GM12892 (cell line): ENCODE data around the gene DMBX1.

Experiments
- DNase-seq: peaks from one replicate; pipeline ENCODE4 v3.0.0; 2011; ENCODE audit not compliant: insufficient read length
- FAIRE-seq: peaks from 2 replicates; lab custom pipeline; 2011; peaks lifted over from hg19 to GRCh38; lab: Jason Lieb, UNC
- POLR2A ChIP-seq: IDR thresholded peaks from 2 replicates; pipeline ENCODE4 v1.6.1; 2011; ENCODE audit warnings: low read depth, low read length, control low read depth
- POLR2AphosphoS5 ChIP-seq: IDR thresholded peaks from 2 replicates; pipeline ENCODE4 v1.6.1; 2011; ENCODE audit warnings: low read depth, low read length, control low read depth
- TAF1 ChIP-seq: IDR thresholded peaks from 2 replicates; pipeline ENCODE4 v1.6.1; 2011; ENCODE audit warnings: low read depth, mild to moderate bottlenecking, control low read depth, low read length, borderline replicate concordance

DMBX1 gene

GRCh38 chr1:46451948-46452930 is 37.4 kb upstream of the DMBX1 start:
- no peak for DNase-seq
- TF ChIP-seq POLR2A (no peak), TAF1 (no peak), POLR2AphosphoS5 (no peak)
- no peak for FAIRE-seq

DNA sequence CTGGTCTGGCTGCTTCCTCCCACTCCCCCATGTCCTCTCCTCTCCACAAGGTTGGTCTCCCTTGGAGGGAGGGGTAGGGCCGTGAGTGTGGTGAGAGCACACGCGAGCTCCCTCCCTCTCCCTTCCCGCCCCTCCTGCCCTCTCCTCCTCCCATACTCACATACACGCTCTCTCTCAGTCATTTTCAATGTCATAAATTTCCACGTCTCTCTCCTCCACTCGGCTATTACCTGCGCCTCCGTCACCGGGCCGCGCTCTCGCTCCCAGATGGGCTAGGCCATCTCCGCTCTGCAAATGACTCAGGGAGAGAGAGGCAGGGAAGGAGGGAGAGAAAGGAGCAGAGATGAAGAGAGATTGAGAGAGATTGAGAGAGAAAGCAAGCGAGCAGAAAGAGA is 36.7 kb upstream of the DMBX1 start:
- DNase-seq (no peak), FAIRE-seq (no peak)
- no peak for TF ChIP-seq TAF1
- no peak for TF ChIP-seq POLR2A
- no peak for TF ChIP-seq POLR2AphosphoS5

GRCh38 chr1:46453449-46453848 is 36.2 kb upstream of the DMBX1 start:
- DNase-seq (no peak), FAIRE-seq (no peak)
- no peak for TF ChIP-seq POLR2AphosphoS5
- TF ChIP-seq TAF1, result no peak
- no peak for TF ChIP-seq POLR2A

GRCh38 chr1:46455951-46456350 is 33.7 kb upstream of the DMBX1 start:
- no peak for FAIRE-seq
- TF ChIP-seq POLR2AphosphoS5, result no peak
- DNase-seq, result no peak

- TF ChIP-seq POLR2AphosphoS5 (no peak), POLR2A (no peak), TAF1 (no peak)
- DNase-seq (no peak), FAIRE-seq (no peak)
Observed at GRCh38 chr1:46456411-46456963, 33.1 kb upstream of the DMBX1 start.

DNA sequence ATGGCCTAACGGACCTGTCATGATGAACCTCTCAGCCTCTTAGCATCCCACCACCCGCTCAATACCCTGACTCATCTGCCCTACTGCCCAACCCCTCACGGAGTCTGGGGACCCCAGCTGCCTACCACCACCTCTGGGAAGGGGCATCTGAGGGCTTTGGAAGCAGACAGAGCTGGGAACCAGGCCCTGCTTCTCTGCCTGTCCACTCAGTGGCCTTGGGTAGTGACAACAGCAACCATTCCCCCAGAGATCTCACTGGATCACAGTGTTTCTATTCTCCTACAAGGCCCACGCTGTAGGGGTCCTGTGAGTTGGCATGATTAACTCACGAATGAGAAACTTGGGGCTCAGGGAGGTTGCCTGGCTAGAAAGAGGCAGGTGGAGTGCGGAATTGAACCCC is 32.5 kb upstream of the DMBX1 start:
- TF ChIP-seq POLR2AphosphoS5 (no peak), TAF1 (no peak), POLR2A (no peak)
- no peak for FAIRE-seq
- DNase-seq, result no peak

DNA sequence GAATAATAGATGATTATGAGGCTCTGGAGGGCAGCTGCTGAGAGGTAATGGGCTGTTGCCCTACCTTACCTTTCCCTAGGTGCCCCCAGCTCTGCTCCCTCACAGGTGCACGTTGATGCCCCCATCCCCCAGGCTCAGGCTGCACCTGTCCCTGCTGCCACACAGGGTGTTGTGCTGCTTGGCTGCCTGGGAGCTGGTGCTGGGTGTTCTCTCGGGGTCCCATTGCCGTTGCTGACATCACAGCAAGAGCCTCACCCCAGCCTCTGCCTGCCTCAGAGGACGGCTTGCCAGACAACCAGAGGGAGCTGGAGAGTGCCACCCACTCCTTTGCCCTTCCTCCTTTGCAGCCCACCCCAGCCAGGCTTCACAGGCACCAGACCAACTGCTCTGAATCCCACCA is 31.4 kb upstream of the DMBX1 start:
- TF ChIP-seq TAF1 (no peak), POLR2AphosphoS5 (no peak), POLR2A (no peak)
- DNase-seq (no peak), FAIRE-seq (no peak)

DNA sequence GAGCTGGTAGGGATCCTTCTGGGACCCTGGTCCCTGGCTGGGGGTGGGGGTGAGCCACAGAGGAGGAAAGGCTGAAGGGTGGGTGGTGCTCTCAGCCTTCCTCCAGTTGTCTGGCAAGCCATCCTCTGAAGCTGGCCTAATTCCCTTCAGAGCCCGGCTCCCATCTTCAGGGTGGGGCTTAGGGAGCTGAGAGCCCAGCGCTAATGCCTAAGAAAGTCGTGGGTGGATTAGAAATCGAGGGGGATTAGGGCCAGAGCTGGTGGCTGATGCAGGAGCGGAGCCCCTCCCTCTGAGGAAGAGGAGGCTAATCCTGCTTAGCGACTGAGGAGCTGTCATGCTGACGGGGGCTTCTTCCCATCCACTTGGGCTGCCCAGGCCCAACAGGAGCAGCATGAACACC is 30.8 kb upstream of the DMBX1 start:
- TF ChIP-seq POLR2A (no peak), POLR2AphosphoS5 (no peak), TAF1 (no peak)
- no peak for DNase-seq
- no peak for FAIRE-seq

DNA sequence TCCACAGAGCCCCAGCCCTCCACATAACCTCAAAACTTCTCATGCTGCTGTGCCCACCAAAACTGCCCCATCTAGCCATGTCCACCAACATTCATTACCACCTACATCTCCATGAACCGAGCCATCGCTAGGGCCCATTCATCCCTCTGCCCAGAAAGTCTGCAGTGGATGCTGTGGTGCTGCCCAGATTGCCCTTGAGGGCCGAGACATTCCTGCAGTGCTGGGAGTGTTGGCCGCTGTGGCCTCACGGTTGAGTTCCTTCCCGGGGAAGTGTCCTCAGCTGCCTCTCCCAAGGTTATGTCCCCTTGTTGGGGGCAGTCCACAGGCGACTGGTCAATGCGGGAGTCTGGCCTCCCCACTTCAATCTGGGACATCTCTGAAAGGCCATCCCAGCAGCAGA is 30.3 kb upstream of the DMBX1 start:
- DNase-seq (no peak), FAIRE-seq (no peak)
- TF ChIP-seq POLR2A, result no peak
- no peak for TF ChIP-seq TAF1
- TF ChIP-seq POLR2AphosphoS5, result no peak

DNA sequence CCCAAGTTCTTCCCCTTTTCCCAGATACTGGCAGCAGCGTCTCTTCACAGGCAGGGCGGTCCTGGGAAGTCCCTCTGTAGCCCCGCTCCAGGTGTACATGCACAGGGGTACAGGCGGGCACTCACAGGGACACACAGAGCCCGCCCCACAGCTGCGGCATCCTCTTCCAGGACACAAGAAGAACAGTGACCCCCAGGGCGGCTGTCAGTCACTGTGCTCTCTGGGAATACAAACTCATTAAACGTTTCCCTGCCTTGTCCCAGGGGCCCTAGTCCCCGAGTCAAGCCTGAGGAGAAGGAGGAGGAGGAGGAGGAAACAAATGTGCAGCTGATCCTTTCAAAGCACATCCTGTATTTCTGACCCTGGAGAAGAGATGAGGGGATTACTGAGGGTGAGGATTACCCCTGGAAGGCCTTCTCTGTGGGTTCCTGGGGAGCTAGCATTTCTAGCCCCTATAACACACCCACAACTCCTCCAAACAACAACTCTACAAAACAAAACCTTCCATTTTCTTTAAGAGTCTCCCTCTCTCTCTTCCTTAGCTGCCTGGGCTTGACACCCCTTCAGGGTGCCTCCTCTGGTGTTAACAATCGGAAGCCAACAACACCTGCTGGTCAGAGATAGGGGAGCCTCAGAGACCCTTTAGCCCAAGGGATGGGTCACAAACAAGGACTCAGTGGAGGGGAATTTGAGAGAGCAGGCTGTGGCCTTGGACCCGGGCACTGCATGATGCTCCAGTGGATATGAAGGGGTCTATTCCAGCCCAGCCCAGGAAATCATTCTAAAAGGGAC is 28.4 kb upstream of the DMBX1 start:
- FAIRE-seq (no peak), DNase-seq (no peak)
- no peak for TF ChIP-seq POLR2A
- no peak for TF ChIP-seq POLR2AphosphoS5
- no peak for TF ChIP-seq TAF1

- TF ChIP-seq POLR2A, result no peak
- TF ChIP-seq TAF1, result no peak
- no peak for TF ChIP-seq POLR2AphosphoS5
- no peak for DNase-seq
- FAIRE-seq, result no peak
Observed at GRCh38 chr1:46461809-46462448, 27.7 kb upstream of the DMBX1 start.
